ENCODE results near the gene SAA2.

DNA sequence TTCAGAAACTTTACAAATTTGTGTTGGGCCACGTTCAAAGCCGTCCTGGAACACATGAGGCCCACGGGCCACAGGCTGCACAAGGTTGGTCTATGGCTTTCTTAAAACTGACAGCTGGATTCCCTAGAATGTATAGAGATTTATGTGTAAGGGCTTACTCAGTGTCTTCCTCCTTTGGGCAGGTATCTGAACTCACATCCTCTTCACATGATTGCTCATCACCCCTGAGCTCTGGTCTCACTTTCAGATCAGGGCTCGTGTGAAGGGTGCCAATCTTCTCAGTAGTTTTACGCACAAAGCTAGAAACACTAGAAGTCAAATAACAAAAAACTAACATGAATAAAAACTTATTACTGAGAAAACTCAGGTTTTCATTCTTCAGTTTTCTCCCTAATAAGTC lies 46.4 kb upstream of the SAA2 start:
- TF ChIP-seq, protein P1, sequence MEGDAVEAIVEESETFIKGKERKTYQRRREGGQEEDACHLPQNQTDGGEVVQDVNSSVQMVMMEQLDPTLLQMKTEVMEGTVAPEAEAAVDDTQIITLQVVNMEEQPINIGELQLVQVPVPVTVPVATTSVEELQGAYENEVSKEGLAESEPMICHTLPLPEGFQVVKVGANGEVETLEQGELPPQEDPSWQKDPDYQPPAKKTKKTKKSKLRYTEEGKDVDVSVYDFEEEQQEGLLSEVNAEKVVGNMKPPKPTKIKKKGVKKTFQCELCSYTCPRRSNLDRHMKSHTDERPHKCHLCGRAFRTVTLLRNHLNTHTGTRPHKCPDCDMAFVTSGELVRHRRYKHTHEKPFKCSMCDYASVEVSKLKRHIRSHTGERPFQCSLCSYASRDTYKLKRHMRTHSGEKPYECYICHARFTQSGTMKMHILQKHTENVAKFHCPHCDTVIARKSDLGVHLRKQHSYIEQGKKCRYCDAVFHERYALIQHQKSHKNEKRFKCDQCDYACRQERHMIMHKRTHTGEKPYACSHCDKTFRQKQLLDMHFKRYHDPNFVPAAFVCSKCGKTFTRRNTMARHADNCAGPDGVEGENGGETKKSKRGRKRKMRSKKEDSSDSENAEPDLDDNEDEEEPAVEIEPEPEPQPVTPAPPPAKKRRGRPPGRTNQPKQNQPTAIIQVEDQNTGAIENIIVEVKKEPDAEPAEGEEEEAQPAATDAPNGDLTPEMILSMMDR (IDR thresholded peaks at IDR 0.05): no peak
- no peak for TF ChIP-seq POLR2A (IDR thresholded peaks at IDR 0.05)
